Tibial artery (tissue), 4 donors: Measurements from ENCODE around the gene UROS.

ENCODE experiments used
- DNase-seq, 2 donors: peaks; one replicate each; pipeline ENCODE4 v3.0.0-alpha.2; 2019
- H3K27ac ChIP-seq, 2 donors: fragments of 200-600 bp; sonication (generic) in 1 of 2; 1 replicate in 1 of 2; 2 replicates in 1 of 2; pipeline ENCODE4 v1.5.1; 2018 to 2019; ENCODE audit warnings: mild to moderate bottlenecking in 1 of 2
- H3K27me3 ChIP-seq, 2 donors: fragments of 200-600 bp; sonication (generic) in 1 of 2; one replicate each; pipeline versions ENCODE4 v1.5.1 to v1.6.0; 2016 to 2019
- H3K36me3 ChIP-seq, 3 donors: fragments of 200-600 bp; sonication (generic) in 2 of 3; one replicate each; pipeline ENCODE4 v1.5.1; 2016 to 2019; ENCODE audit warnings: mild to moderate bottlenecking in 2 of 3
- H3K4me1 ChIP-seq, 4 donors: fragments of 200-600 bp; sonication (generic) in 2 of 4; 1 replicate in 3 of 4; 2 replicates in 1 of 4; pipeline ENCODE4 v1.5.1; 2016 to 2019
- H3K4me3 ChIP-seq, 2 donors: fragments of 200-600 bp; sonication (generic) in 1 of 2; 1 replicate in 1 of 2; 2 replicates in 1 of 2; pipeline ENCODE4 v1.5.1; 2018 to 2019; ENCODE audit warnings: mild to moderate bottlenecking in 2 of 2
- H3K9me3 ChIP-seq, 3 donors: fragments of 200-600 bp; sonication (generic) in 1 of 3; one replicate each; pipeline ENCODE4 v1.5.1; 2016 to 2019
- CTCF ChIP-seq, 2 experiments: fragments of 200-600 bp in 1 of 2; fragments of 450-650 bp in 1 of 2; IDR thresholded peaks; one replicate each; pipeline ENCODE4 v1.5.1; 2017 to 2019; ENCODE audit warnings: antibody characterized with exemption in 2 of 2, mild to moderate bottlenecking in 1 of 2, moderate library complexity in 1 of 2
- intact Hi-C: fragments of 100-400 bp; cut with DNase I; formaldehyde crosslinking; loops from one replicate; pipeline ENCODE4 v1.15.0; 2023; ENCODE audit warnings: low total_unique reads

UROS gene

GRCh38 chr10:125762692-125763648 is 60.1 kb downstream of the UROS start:
- no peak overlapping the region for H3K27ac ChIP-seq
- H3K4me1 ChIP-seq = peaks cover 0 to 4% (median 2%) of the 10 kb centered on the region in 4 donors
- no peaks in the 10 kb centered on the region for H3K27me3 ChIP-seq
- no peaks in the 10 kb centered on the region for H3K9me3 ChIP-seq
- intact Hi-C loops = no loop called here
- no peak for TF ChIP-seq CTCF (IDR thresholded peaks at IDR 0.05)
- peaks cover 52 to 79% (median 75%) of the 10 kb centered on the region in 3 donors for H3K36me3 ChIP-seq
- no peak for DNase-seq
- H3K4me3 ChIP-seq = no peak overlapping the region

GRCh38 chr10:125761961-125762360 is 61.1 kb downstream of the UROS start:
- no peak overlapping the region for H3K27ac ChIP-seq
- H3K27me3 ChIP-seq = no peaks in the 10 kb centered on the region
- H3K4me3 ChIP-seq = no peak overlapping the region
- no peak for TF ChIP-seq CTCF (IDR thresholded peaks at IDR 0.05)
- H3K4me1 ChIP-seq = no peaks in the 10 kb centered on the region
- intact Hi-C loops = no loop called here
- no peaks in the 10 kb centered on the region for H3K9me3 ChIP-seq
- DNase-seq = no peak
- H3K36me3 ChIP-seq = peaks cover 57 to 89% (median 83%) of the 10 kb centered on the region in 3 donors

GRCh38 chr10:125757742-125758141 is 65.3 kb downstream of the UROS start:
- intact Hi-C loops = no loop called here
- Histone ChIP-seq H3K4me1 (no peaks in the 10 kb centered on the region), H3K27me3 (no peaks in the 10 kb centered on the region), H3K9me3 (no peaks in the 10 kb centered on the region), H3K36me3 (peaks cover 66 to 96% (median 83%) of the 10 kb centered on the region in 3 donors), H3K27ac (no peak overlapping the region), H3K4me3 (no peak overlapping the region)
- DNase-seq = no peak
- no peak for TF ChIP-seq CTCF (IDR thresholded peaks at IDR 0.05)

GRCh38 chr10:125756853-125757487 is 66.1 kb downstream of the UROS start:
- H3K27me3 ChIP-seq = no peaks in the 10 kb centered on the region
- no peak overlapping the region for H3K27ac ChIP-seq
- no peak overlapping the region for H3K4me3 ChIP-seq
- H3K9me3 ChIP-seq = no peaks in the 10 kb centered on the region
- intact Hi-C loops = no loop called here
- DNase-seq = no peak
- peaks cover 73 to 96% (median 79%) of the 10 kb centered on the region in 3 donors for H3K36me3 ChIP-seq
- TF ChIP-seq CTCF (IDR thresholded peaks at IDR 0.05) = no peak
- no peaks in the 10 kb centered on the region for H3K4me1 ChIP-seq

GRCh38 chr10:125756196-125756595 is 66.9 kb downstream of the UROS start:
- H3K27me3 ChIP-seq = no peaks in the 10 kb centered on the region
- H3K27ac ChIP-seq = no peak overlapping the region
- H3K9me3 ChIP-seq = no peaks in the 10 kb centered on the region
- no peak for DNase-seq
- no peak for TF ChIP-seq CTCF (IDR thresholded peaks at IDR 0.05)
- no peak overlapping the region for H3K4me3 ChIP-seq
- H3K36me3 ChIP-seq = peaks cover 81 to 95% (median 81%) of the 10 kb centered on the region in 3 donors
- no peaks in the 10 kb centered on the region for H3K4me1 ChIP-seq
- intact Hi-C loops = no loop called here
